Measurements from ENCODE around the gene GRM8. TPM values are rescaled to one million over a fixed set of nuclear protein-coding genes. Genes with fewer than 3 reads are reported as not detected.

The GRM8 gene
- polyA plus RNA-seq, 1 donor from 2014 or later: 1.5 TPM

- Histone ChIP-seq H3K79me2 (replicated peaks; ENCODE audit: insufficient read depth, low read length) (no peaks in the 10 kb centered on the region), H3K36me3 (ENCODE audit: insufficient read depth, low read length) (no peaks in the 10 kb centered on the region), H3K9me3 (ENCODE audit: low read length) (no peaks in the 10 kb centered on the region), H3K27ac (ENCODE audit: low read length) (no peak overlapping the region), H3F3A (ENCODE audit: insufficient read depth, low read length, poor library complexity, severe bottlenecking) (no peaks in the 10 kb centered on the region), H3K9me2 (ENCODE audit: insufficient read depth, low read length) (no peaks in the 10 kb centered on the region), H3K4me3 (ENCODE audit: low read length) (no peak overlapping the region), H3K4me2 (ENCODE audit: low read length) (no peak overlapping the region), H3K27me3 (ENCODE audit: insufficient read depth, low read depth, low read length) (peaks cover 19% of the 10 kb centered on the region), H2AFZ (ENCODE audit: low read depth, low read length) (no peak overlapping the region), H4K20me1 (ENCODE audit: insufficient read depth) (no peaks in the 10 kb centered on the region), H3K9ac (ENCODE audit: low read length) (no peak overlapping the region)
- TF ChIP-seq RAD21 (conservative IDR thresholded peaks at IDR 0.05) (no peak), EP300 (conservative IDR thresholded peaks at IDR 0.05; ENCODE audit: poor library complexity, severe bottlenecking) (no peak), POLR2AphosphoS5 (IDR thresholded peaks at IDR 0.05) (no peak), EZH2 (IDR thresholded peaks at IDR 0.05; ENCODE audit: borderline replicate concordance, insufficient read depth, low read length, poor library complexity, severe bottlenecking) (no peak), TAF1 (IDR thresholded peaks at IDR 0.05; ENCODE audit: low read depth) (no peak), SMC3 (conservative IDR thresholded peaks at IDR 0.05; ENCODE audit: poor library complexity) (no peak), MXI1 (conservative IDR thresholded peaks at IDR 0.05; ENCODE audit: poor library complexity, severe bottlenecking) (no peak)
- TF ChIP-seq, protein P1, sequence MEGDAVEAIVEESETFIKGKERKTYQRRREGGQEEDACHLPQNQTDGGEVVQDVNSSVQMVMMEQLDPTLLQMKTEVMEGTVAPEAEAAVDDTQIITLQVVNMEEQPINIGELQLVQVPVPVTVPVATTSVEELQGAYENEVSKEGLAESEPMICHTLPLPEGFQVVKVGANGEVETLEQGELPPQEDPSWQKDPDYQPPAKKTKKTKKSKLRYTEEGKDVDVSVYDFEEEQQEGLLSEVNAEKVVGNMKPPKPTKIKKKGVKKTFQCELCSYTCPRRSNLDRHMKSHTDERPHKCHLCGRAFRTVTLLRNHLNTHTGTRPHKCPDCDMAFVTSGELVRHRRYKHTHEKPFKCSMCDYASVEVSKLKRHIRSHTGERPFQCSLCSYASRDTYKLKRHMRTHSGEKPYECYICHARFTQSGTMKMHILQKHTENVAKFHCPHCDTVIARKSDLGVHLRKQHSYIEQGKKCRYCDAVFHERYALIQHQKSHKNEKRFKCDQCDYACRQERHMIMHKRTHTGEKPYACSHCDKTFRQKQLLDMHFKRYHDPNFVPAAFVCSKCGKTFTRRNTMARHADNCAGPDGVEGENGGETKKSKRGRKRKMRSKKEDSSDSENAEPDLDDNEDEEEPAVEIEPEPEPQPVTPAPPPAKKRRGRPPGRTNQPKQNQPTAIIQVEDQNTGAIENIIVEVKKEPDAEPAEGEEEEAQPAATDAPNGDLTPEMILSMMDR (IDR thresholded peaks at IDR 0.05; ENCODE audit: poor library complexity, severe bottlenecking): no peak
- TF ChIP-seq, protein P2, sequence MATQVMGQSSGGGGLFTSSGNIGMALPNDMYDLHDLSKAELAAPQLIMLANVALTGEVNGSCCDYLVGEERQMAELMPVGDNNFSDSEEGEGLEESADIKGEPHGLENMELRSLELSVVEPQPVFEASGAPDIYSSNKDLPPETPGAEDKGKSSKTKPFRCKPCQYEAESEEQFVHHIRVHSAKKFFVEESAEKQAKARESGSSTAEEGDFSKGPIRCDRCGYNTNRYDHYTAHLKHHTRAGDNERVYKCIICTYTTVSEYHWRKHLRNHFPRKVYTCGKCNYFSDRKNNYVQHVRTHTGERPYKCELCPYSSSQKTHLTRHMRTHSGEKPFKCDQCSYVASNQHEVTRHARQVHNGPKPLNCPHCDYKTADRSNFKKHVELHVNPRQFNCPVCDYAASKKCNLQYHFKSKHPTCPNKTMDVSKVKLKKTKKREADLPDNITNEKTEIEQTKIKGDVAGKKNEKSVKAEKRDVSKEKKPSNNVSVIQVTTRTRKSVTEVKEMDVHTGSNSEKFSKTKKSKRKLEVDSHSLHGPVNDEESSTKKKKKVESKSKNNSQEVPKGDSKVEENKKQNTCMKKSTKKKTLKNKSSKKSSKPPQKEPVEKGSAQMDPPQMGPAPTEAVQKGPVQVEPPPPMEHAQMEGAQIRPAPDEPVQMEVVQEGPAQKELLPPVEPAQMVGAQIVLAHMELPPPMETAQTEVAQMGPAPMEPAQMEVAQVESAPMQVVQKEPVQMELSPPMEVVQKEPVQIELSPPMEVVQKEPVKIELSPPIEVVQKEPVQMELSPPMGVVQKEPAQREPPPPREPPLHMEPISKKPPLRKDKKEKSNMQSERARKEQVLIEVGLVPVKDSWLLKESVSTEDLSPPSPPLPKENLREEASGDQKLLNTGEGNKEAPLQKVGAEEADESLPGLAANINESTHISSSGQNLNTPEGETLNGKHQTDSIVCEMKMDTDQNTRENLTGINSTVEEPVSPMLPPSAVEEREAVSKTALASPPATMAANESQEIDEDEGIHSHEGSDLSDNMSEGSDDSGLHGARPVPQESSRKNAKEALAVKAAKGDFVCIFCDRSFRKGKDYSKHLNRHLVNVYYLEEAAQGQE (IDR thresholded peaks at IDR 0.05; ENCODE audit: borderline replicate concordance): no peak
Observed at GRCh38 chr7:127256041-127256725, 3.4 kb upstream of the GRM8 start.

DNA sequence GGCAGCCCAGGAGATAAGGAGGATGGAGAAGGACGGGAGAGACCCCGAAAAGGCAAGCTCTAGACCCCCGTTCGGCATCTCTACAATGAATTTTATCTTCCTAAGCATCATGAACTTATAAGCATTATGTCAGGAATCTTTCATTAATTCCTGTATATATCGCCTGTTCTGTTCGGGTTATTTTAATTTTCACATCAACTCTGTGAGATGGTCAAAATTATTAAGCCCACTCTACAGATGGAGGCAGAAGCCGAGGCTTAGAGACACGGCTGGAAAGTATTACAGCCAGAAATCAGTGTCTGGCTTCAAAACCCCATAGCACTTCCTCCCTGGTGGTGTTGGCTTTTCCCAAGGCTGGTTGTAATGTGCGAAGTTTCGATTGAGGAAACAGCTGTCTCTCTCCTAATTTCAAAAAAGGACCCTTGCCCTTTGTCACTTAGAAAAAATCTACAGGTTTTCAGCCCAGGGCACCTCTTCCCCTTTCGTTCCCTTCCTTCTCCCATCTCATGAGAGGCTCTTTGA lies 1.5 kb upstream of the GRM8 start:
- peak overlapping the region; percentile 89 for H3K4me3 ChIP-seq (ENCODE audit: low read length)
- no peaks in the 10 kb centered on the region for H3F3A ChIP-seq (ENCODE audit: insufficient read depth, low read length, poor library complexity, severe bottlenecking)
- H3K9me2 ChIP-seq (ENCODE audit: insufficient read depth, low read length): no peaks in the 10 kb centered on the region
- TF ChIP-seq TAF1 (IDR thresholded peaks at IDR 0.05; ENCODE audit: low read depth) (no peak), SMC3 (conservative IDR thresholded peaks at IDR 0.05; ENCODE audit: poor library complexity) (peak; percentile 8), MXI1 (conservative IDR thresholded peaks at IDR 0.05; ENCODE audit: poor library complexity, severe bottlenecking) (no peak), EZH2 (IDR thresholded peaks at IDR 0.05; ENCODE audit: borderline replicate concordance, insufficient read depth, low read length, poor library complexity, severe bottlenecking) (no peak), POLR2AphosphoS5 (IDR thresholded peaks at IDR 0.05) (no peak)
- TF ChIP-seq, protein P2 (IDR thresholded peaks at IDR 0.05; ENCODE audit: borderline replicate concordance): no peak
- TF ChIP-seq, protein P1 (IDR thresholded peaks at IDR 0.05; ENCODE audit: poor library complexity, severe bottlenecking): peak; percentile 12
- no peak overlapping the region for H3K27ac ChIP-seq (ENCODE audit: low read length)
- H3K36me3 ChIP-seq (ENCODE audit: insufficient read depth, low read length): no peaks in the 10 kb centered on the region
- peaks cover 39% of the 10 kb centered on the region for H3K27me3 ChIP-seq (ENCODE audit: insufficient read depth, low read depth, low read length)
- no peak overlapping the region for H3K4me2 ChIP-seq (ENCODE audit: low read length)
- no peaks in the 10 kb centered on the region for H4K20me1 ChIP-seq (ENCODE audit: insufficient read depth)
- H3K79me2 ChIP-seq (replicated peaks; ENCODE audit: insufficient read depth, low read length): no peaks in the 10 kb centered on the region
- H3K9me3 ChIP-seq (ENCODE audit: low read length): no peaks in the 10 kb centered on the region
- H3K9ac ChIP-seq (ENCODE audit: low read length): no peak overlapping the region
- no peak overlapping the region for H2AFZ ChIP-seq (ENCODE audit: low read depth, low read length)

All from neural cell (in vitro differentiated cells).